ENCODE measurements around the gene CNBP.

CNBP gene

DNA sequence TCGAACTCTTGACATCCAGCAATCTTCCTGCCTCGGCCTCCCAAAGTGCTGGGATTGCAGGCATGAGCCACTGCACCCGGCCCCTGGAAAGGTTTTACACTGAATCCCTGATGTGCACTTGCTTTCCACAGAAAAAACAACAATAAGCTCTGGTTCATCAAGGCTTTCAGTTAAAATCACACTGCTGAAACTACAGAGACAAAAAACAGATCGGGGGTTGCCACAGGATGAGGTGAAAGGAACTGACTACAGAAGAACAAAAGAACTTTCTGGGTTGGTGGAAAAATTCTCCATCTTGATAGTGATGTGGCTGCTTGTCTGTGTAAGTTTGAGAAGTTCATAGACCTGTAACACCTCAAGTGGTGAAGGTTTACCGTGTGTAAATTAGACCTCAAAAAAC, 65.0 kb downstream of the CNBP start:
- TF ChIP-seq PPARA (CRISPR knock-in tag; IDR thresholded peaks at IDR 0.05; ENCODE audit: borderline replicate concordance) (no peak), OSR1 (CRISPR knock-in tag; IDR thresholded peaks at IDR 0.05) (no peak), ISL1 (CRISPR knock-in tag; IDR thresholded peaks at IDR 0.05) (no peak), SNAI2 (CRISPR knock-in tag; IDR thresholded peaks at IDR 0.05) (no peak), CSDC2 (CRISPR knock-in tag; IDR thresholded peaks at IDR 0.05) (no peak), RARB (CRISPR knock-in tag; IDR thresholded peaks at IDR 0.05) (no peak), ARNTL (CRISPR knock-in tag; IDR thresholded peaks at IDR 0.05; ENCODE audit: borderline replicate concordance, low read depth) (no peak), ZNF70 (CRISPR knock-in tag; IDR thresholded peaks at IDR 0.05) (no peak), GLIS3 (CRISPR knock-in tag; IDR thresholded peaks at IDR 0.05) (no peak), ZFP3 (CRISPR knock-in tag; IDR thresholded peaks at IDR 0.05) (no peak), BACH2 (CRISPR knock-in tag; IDR thresholded peaks at IDR 0.05; ENCODE audit: borderline replicate concordance) (no peak), ZNF8 (CRISPR knock-in tag; IDR thresholded peaks at IDR 0.05) (no peak), ZNF565 (CRISPR knock-in tag; conservative IDR thresholded peaks at IDR 0.05; ENCODE audit: low read depth) (no peak)
- TF ChIP-seq, protein P1, sequence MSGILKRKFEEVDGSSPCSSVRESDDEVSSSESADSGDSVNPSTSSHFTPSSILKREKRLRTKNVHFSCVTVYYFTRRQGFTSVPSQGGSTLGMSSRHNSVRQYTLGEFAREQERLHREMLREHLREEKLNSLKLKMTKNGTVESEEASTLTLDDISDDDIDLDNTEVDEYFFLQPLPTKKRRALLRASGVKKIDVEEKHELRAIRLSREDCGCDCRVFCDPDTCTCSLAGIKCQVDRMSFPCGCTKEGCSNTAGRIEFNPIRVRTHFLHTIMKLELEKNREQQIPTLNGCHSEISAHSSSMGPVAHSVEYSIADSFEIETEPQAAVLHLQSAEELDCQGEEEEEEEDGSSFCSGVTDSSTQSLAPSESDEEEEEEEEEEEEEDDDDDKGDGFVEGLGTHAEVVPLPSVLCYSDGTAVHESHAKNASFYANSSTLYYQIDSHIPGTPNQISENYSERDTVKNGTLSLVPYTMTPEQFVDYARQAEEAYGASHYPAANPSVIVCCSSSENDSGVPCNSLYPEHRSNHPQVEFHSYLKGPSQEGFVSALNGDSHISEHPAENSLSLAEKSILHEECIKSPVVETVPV (CRISPR knock-in tag; IDR thresholded peaks at IDR 0.05) = no peak
- ATAC-seq = no peak

Measured in SK-N-SH treated with all-trans-retinoic acid at 6 μM for 48 hours (cell line).